Activated naive CD4-positive, alpha-beta T cell (primary cell): ENCODE data around the gene SSR4.

ENCODE experiments used
- DNase-seq, 4 experiments: peaks; one replicate each; lab custom pipeline; 2025; lab: John Stamatoyannopoulos, UW

The SSR4 gene

GRCh38 chrX:153829799-153830639 is 35.6 kb downstream of the SSR4 start, which contains the start of gene PDZD4:
TSS of gene PDZD4 (minus strand) at chrX:153830544. CDS start at chrX:153830298, 246 bp downstream.
- DNase-seq: no peak

GRCh38 chrX:153830640-153831428 is 36.4 kb downstream of the SSR4 start:
- DNase-seq: no peak

GRCh38 chrX:153831429-153832150 is 37.1 kb downstream of the SSR4 start:
- DNase-seq: no peak

- no peak for DNase-seq
These were observed 38.3 kb downstream of the SSR4 start for GRCh38 chrX:153832728-153833127.

- DNase-seq: no peak
These were observed 42.5 kb downstream of the SSR4 start for GRCh38 chrX:153836921-153837320.

- no peak for DNase-seq
These were observed 50.1 kb downstream of the SSR4 start for GRCh38 chrX:153844509-153845082.

GRCh38 chrX:153845195-153845594 is 50.7 kb downstream of the SSR4 start:
- no peak for DNase-seq

GRCh38 chrX:153845842-153846241 is 51.4 kb downstream of the SSR4 start:
- no peak for DNase-seq
